ENCODE results near the gene TNNI3K. TPM values are rescaled to one million over a fixed set of nuclear protein-coding genes. Genes with fewer than 3 reads are reported as not detected.

Gene TNNI3K
- total and polyA plus RNA-seq, 9 of the 15 experiments (the other 6 are each of a cell fraction or from before 2014, with no cell fraction given) = 0.21 to 0.53 (median 0.32) TPM; not detected in 5

DNA sequence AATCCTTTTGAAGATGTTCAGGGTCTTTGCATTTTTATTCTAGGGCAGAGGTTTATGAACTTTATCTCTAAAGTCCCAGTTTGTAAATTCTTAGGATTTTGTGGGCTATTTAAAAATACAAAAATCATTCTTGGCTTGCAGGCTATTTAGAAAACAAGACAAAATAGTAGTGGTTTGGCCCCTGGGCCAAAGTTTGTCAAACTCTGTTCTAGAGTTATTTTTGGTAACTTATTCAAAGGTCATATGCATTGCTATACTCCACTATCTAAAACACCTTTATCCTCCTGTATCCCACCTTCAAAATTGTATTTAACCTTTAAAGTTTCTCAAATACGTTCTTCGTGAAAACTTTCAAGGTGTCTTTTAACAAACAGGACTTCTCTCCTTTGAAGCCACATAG lies 352.7 kb downstream of the TNNI3K start:
- in situ Hi-C loops (cut with MboI) (no loop called here), intact Hi-C loops (cut with micrococcal nuclease) (no loop called here)
- Histone ChIP-seq H3K36me3 (ENCODE audit: control insufficient read depth, insufficient read depth, low read length) (no peaks in the 10 kb centered on the region), H3K79me2 (ENCODE audit: control insufficient read depth, insufficient read depth, low read length) (no peaks in the 10 kb centered on the region), H3K9me3 (replicated peaks; ENCODE audit: control insufficient read depth, insufficient read depth, low read depth, low read length) (no peaks in the 10 kb centered on the region), H3K9me1 (ENCODE audit: control insufficient read depth, insufficient read depth, low read length) (no peaks in the 10 kb centered on the region), H3K27ac (ENCODE audit: extremely low read depth, low read depth, low read length) (no peak overlapping the region), H2AFZ (ENCODE audit: low read depth, low read length) (no peak overlapping the region), H3K4me3 (no peak overlapping the region), H3K27me3 (ENCODE audit: control insufficient read depth in 2 of 2, insufficient read depth in 2 of 2, low read length in 2 of 2) (no peaks in the 10 kb centered on the region), H3K4me1 (replicated peaks in 1 of 2; ENCODE audit: control insufficient read depth in 2 of 2, insufficient read depth in 2 of 2, low read length in 2 of 2) (no peaks in the 10 kb centered on the region), H3K9ac (ENCODE audit: insufficient read depth in 1 of 2, low read depth in 2 of 2, low read length in 2 of 2) (no peak overlapping the region), H4K20me1 (replicated peaks; ENCODE audit: control insufficient read depth, insufficient read depth, low read length) (no peaks in the 10 kb centered on the region), H3K4me2 (ENCODE audit: insufficient read depth, low read length) (no peak overlapping the region)
- TF ChIP-seq KAT7 (CRISPR knock-in tag; IDR thresholded peaks at IDR 0.05; ENCODE audit: borderline replicate concordance) (no peak), ZBTB7A (IDR thresholded peaks at IDR 0.05; ENCODE audit: borderline replicate concordance, control insufficient read depth, low read depth, low read length) (no peak), BRD4 (IDR thresholded peaks at IDR 0.05) (no peak), PTTG1 (tag; IDR thresholded peaks at IDR 0.05; ENCODE audit: low read depth) (no peak), POLR2G (IDR thresholded peaks at IDR 0.05; ENCODE audit: low read depth, low read length) (no peak), ZNF239 (CRISPR knock-in tag; IDR thresholded peaks at IDR 0.05) (no peak), MCM3 (IDR thresholded peaks at IDR 0.05) (no peak)
- no TSS peak for BruUV-seq (replicated peaks)
- FAIRE-seq (no peak), DNase-seq (ENCODE audit: extremely low read depth in 1 of 4, low spot score in 3 of 4) (no peak), ATAC-seq (no peak)
- WGBS (ENCODE audit: insufficient coverage, low coverage, missing lambda C conversion rate) = 0% methylated on average over 2 of the region's 2 CpGs
- CTCF ChIA-PET (ENCODE audit: low intra/inter-chr PET ratio) = no interaction called here
- POLR2A ChIA-PET = no interaction called here

DNA sequence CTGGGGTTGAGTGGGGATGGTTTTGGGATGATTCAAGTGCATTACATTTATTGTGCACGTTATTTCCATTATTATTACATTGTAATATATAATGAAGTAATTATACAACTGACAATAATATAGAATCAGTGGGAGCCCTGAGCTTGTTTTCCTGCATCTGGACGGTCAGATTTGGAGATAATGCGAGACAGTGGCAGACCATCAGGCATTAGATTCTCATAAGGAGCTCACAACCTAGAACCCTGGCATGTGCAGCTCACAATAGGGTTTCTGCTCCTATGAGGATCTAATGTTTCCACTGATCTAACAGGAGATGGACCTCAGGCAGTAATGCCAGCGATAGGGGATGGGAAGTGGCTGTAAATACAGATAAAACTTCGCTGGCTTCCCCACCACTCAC lies 355.1 kb downstream of the TNNI3K start:
- POLR2A ChIA-PET = no interaction called here
- no peak overlapping the region for H3K9ac ChIP-seq (ENCODE audit: insufficient read depth in 1 of 2, low read depth in 2 of 2, low read length in 2 of 2)
- H3K79me2 ChIP-seq (ENCODE audit: control insufficient read depth, insufficient read depth, low read length) = no peaks in the 10 kb centered on the region
- no peaks in the 10 kb centered on the region for H4K20me1 ChIP-seq (replicated peaks; ENCODE audit: control insufficient read depth, insufficient read depth, low read length)
- no peak overlapping the region for H3K4me2 ChIP-seq (ENCODE audit: insufficient read depth, low read length)
- H3K36me3 ChIP-seq (ENCODE audit: control insufficient read depth, insufficient read depth, low read length) = no peaks in the 10 kb centered on the region
- ATAC-seq = no peak
- no peaks in the 10 kb centered on the region for H3K4me1 ChIP-seq (replicated peaks in 1 of 2; ENCODE audit: control insufficient read depth in 2 of 2, insufficient read depth in 2 of 2, low read length in 2 of 2)
- intact Hi-C loops (cut with micrococcal nuclease) = no loop called here
- no peak overlapping the region for H3K27ac ChIP-seq (ENCODE audit: extremely low read depth, low read depth, low read length)
- H3K27me3 ChIP-seq (ENCODE audit: control insufficient read depth in 2 of 2, insufficient read depth in 2 of 2, low read length in 2 of 2) = no peaks in the 10 kb centered on the region
- FAIRE-seq = no peak
- DNase-seq (ENCODE audit: extremely low read depth in 1 of 4, low spot score in 3 of 4) = no peak
- WGBS (ENCODE audit: insufficient coverage, low coverage, missing lambda C conversion rate) = 0% methylated on average over 5 of the region's 5 CpGs
- in situ Hi-C loops (cut with MboI) = no loop called here
- H3K4me3 ChIP-seq = no peak overlapping the region
- BruUV-seq (replicated peaks) = no TSS peak
- CTCF ChIA-PET (ENCODE audit: low intra/inter-chr PET ratio) = no interaction called here
- H2AFZ ChIP-seq (ENCODE audit: low read depth, low read length) = no peak overlapping the region
- no peaks in the 10 kb centered on the region for H3K9me3 ChIP-seq (replicated peaks; ENCODE audit: control insufficient read depth, insufficient read depth, low read depth, low read length)
- no peaks in the 10 kb centered on the region for H3K9me1 ChIP-seq (ENCODE audit: control insufficient read depth, insufficient read depth, low read length)
- TF ChIP-seq ARHGAP35 (IDR thresholded peaks at IDR 0.05; ENCODE audit: partially characterized antibody) = no peak
- no peak for TF ChIP-seq ZFP30 (CRISPR knock-in tag; IDR thresholded peaks at IDR 0.05; ENCODE audit: borderline replicate concordance)
- no peak for TF ChIP-seq RBM39 (optimal IDR thresholded peaks at IDR 0.05; ENCODE audit: low read depth, low read length)
- TF ChIP-seq RBM34 (IDR thresholded peaks at IDR 0.05; ENCODE audit: borderline replicate concordance, insufficient read depth, low read length) = no peak
- TF ChIP-seq ZNF143 (CRISPR knock-in tag; IDR thresholded peaks at IDR 0.05) = no peak
- TF ChIP-seq EHMT2 (IDR thresholded peaks at IDR 0.05) = no peak
- TF ChIP-seq SMC3 (conservative IDR thresholded peaks at IDR 0.05; ENCODE audit: insufficient read depth, low read depth, low read length) = no peak
- no peak for TF ChIP-seq ZNF586 (CRISPR knock-in tag; conservative IDR thresholded peaks at IDR 0.05)
- no peak for TF ChIP-seq RBFOX2 (IDR thresholded peaks at IDR 0.05; ENCODE audit: low read depth, low read length)
- no peak for TF ChIP-seq ZNF146 (CRISPR knock-in tag; IDR thresholded peaks at IDR 0.05; ENCODE audit: unreplicated experiment)

Measured in K562 (cell line).